GM10248 (cell line): Measurements from ENCODE around the gene ADGRV1.

Experiments
- CTCF ChIA-PET: fragments of 300-600 bp; sonication (Branson Sonifier 250); formaldehyde crosslinking; extraction: SDS; loops from one replicate; lab custom pipeline; 2021; ENCODE audit warnings: antibody characterized with exemption; lab: Yijun Ruan, JAX
- POLR2A ChIA-PET: fragments of 350-650 bp; sonication (Branson Sonifier 250); formaldehyde crosslinking; extraction: SDS; loops from one replicate; lab custom pipeline; 2020; ENCODE audit warnings: antibody characterized with exemption; lab: Yijun Ruan, JAX
- DNase-seq: peaks from one replicate; pipeline ENCODE4 v3.0.0; 2012; ENCODE audit errors: extremely low spot score
- CTCF ChIP-seq: IDR thresholded peaks from 2 replicates; pipeline ENCODE4 v1.5.1; 2012; ENCODE audit warnings: mild to moderate bottlenecking, low read depth; ENCODE audit errors: extremely low read depth, missing control alignments, control extremely low read depth

Gene ADGRV1

GRCh38 chr5:90881626-90882150 lies 323.1 kb downstream of the ADGRV1 start:
- ChIA-PET CTCF (interaction anchor here (1.7 to 2.4 kb wide), 3 partner anchors 11 to 16 kb away, joined by 4 to 10 read pairs (median 5); no protein-coding TSS in a partner anchor), POLR2A (no interaction called here)
- no peak for DNase-seq
- no peak for TF ChIP-seq CTCF

- no peak for TF ChIP-seq CTCF
- ChIA-PET POLR2A (no interaction called here), CTCF (interaction anchor here (1.7 kb wide), 1 partner anchor 11 kb away, joined by 4 read pairs; no protein-coding TSS in a partner anchor)
- no peak for DNase-seq
Observed at GRCh38 chr5:90882448-90882847, 323.9 kb downstream of the ADGRV1 start.

GRCh38 chr5:90885180-90885868 lies 326.7 kb downstream of the ADGRV1 start:
- POLR2A ChIA-PET, result no interaction called here
- CTCF ChIA-PET, result interaction anchor here (1.0 kb wide), 1 partner anchor 535 kb away, joined by 3 read pairs; no protein-coding TSS in a partner anchor
- TF ChIP-seq CTCF, result no peak
- no peak for DNase-seq

DNA sequence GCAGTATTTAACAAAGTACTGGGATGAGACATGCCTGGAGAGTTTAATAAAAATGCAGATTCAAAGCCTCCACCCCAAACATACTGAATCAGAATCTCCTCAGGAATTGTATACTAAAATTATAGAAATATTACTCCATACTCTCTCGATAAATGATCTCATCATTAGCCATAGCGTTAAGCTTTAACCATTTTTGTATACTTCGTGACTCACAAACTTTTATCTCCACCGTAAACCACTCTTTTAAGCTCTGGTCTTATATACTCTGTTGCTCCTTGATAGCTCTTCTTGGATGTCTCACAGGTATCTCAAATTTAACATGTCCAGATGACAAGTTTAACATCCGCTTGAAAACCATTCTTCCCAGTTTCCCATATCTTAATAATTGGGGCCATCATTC lies 327.8 kb downstream of the ADGRV1 start:
- TF ChIP-seq CTCF, result no peak
- no peak for DNase-seq
- ChIA-PET POLR2A (no interaction called here), CTCF (interaction anchor here (1.0 kb wide), 1 partner anchor 36 kb away, joined by 3 read pairs; no protein-coding TSS in a partner anchor)

- POLR2A ChIA-PET, result no interaction called here
- TF ChIP-seq CTCF, result no peak
- CTCF ChIA-PET, result interaction anchor here (0.7 to 1.8 kb wide), 3 partner anchors 8 to 43 kb away, joined by 3 to 5 read pairs (median 4); no protein-coding TSS in a partner anchor
- DNase-seq, result no peak
Observed at GRCh38 chr5:90888511-90889324, 330.1 kb downstream of the ADGRV1 start.

DNA sequence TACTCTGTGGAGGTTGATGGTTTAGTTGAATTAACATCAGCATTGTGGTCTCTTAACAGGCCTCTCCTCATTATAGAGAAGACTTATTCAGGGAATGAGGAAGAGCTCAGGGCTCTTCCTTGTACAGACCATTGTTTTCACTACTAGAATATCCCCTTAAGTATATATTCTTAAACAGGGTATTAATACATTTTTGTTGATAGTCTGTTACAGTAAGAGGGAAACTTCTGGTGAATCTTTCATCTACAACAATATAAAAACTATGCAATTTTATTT lies 330.7 kb downstream of the ADGRV1 start:
- POLR2A ChIA-PET, result no interaction called here
- CTCF ChIA-PET, result interaction anchor here (0.7 to 1.8 kb wide), 4 partner anchors 9 to 43 kb away, joined by 3 to 5 read pairs (median 4); no protein-coding TSS in a partner anchor
- no peak for TF ChIP-seq CTCF
- no peak for DNase-seq
